Hematopoietic multipotent progenitor cell treated with erythropoietin and hydrocortisone succinate and interleukin-3 and kit ligand, for 15 days (in vitro differentiated cells): ENCODE measurements around the gene SPRR2A.
"Not testable (repeated sequence)": the region's sequence is repeated elsewhere in the genome, so short reads cannot be mapped to it uniquely, and the experiment has no call there.

ENCODE experiments used
- DNase-seq: peaks from one replicate; pipeline ENCODE4 v3.0.0-alpha.2; 2015; ENCODE audit warnings: low spot score

Gene SPRR2A

GRCh38 chr1:153024413-153024812 is 32.9 kb downstream of the SPRR2A start:
- no peak for DNase-seq

- no peak for DNase-seq
Observed at GRCh38 chr1:153023109-153023508, 34.2 kb downstream of the SPRR2A start.

- not testable (repeated sequence) for DNase-seq
Observed at GRCh38 chr1:153022340-153022739, 35.0 kb downstream of the SPRR2A start.

- DNase-seq, result not testable (repeated sequence)
Observed at GRCh38 chr1:153021829-153022228, 35.5 kb downstream of the SPRR2A start.

- DNase-seq, result not testable (repeated sequence)
Observed at GRCh38 chr1:153011235-153011758, 46.0 kb downstream of the SPRR2A start.
